Bronchial epithelial cell (primary cell): Measurements from ENCODE around the gene GALR2. TPM values are rescaled to one million over a fixed set of nuclear protein-coding genes. Genes with fewer than 3 reads are reported as not detected.
A peak's percentile ranks its signal among the peaks of the same experiment; 100 is the strongest.

ENCODE experiments used
- DNase-seq: peaks from one replicate; pipeline ENCODE4 v3.0.0-alpha.2; 2010; ENCODE audit warnings: low read depth
- FAIRE-seq: peaks from 2 replicates; lab custom pipeline; 2011; peaks lifted over from hg19 to GRCh38; lab: Jason Lieb, UNC
- H3K27me3 ChIP-seq: 2 replicates; pipeline ENCODE4 v1.5.1; 2011; ENCODE audit warnings: low read length; ENCODE audit not compliant: control insufficient read depth, insufficient read depth
- H3K36me3 ChIP-seq: 2 replicates; pipeline ENCODE4 v1.5.1; 2011; ENCODE audit warnings: low read length; ENCODE audit not compliant: control insufficient read depth, insufficient read depth
- H3K4me3 ChIP-seq: 2 replicates; pipeline ENCODE4 v1.5.1; 2011; ENCODE audit warnings: mild to moderate bottlenecking, low read depth, low read length, control low read depth
- CTCF ChIP-seq: IDR thresholded peaks from 2 replicates; pipeline ENCODE4 v1.5.1; 2011; ENCODE audit warnings: mild to moderate bottlenecking, moderate library complexity, low read length, control low read depth, inconsistent platforms; ENCODE audit not compliant: insufficient read depth, severe bottlenecking
- total RNA-seq: library from RNA; depleted of rRNA; stranded (reverse); fragments of >200 nt; gene quantifications from 2 replicates; pipeline ENCODE4 v1.2.1, GENCODE V29; 2014

GALR2 gene
- total RNA-seq, 1 donor from 2014 or later, result not detected

- FAIRE-seq, result no peak
Observed at GRCh38 chr17:76107509-76107908, 32.9 kb downstream of the GALR2 start.

DNA sequence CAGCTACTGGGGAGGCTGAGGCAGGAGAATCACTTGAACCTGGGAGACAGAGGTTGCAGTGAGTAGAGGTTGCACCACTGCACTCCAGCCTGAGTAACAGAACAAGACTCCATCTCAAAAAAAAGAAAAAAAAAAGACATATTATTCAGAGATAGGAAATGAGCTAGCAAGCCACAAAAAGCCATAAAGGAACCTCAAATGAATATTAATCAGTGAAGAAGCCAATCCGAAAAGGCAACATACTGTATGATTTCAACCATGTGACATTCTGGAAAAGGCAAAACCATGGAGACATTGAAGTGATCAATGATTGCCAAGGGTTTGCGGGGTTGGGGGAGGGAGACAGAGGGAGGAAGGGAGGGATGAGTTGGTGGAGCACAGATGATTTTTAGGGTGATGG lies 37.4 kb downstream of the GALR2 start:
- Histone ChIP-seq H3K4me3 (no peak overlapping the region), H3K36me3 (no peaks in the 10 kb centered on the region), H3K27me3 (no peaks in the 10 kb centered on the region)
- FAIRE-seq (no peak), DNase-seq (no peak)
- TF ChIP-seq CTCF, result no peak

More at GRCh38 chr17:76107509-76107908, 32.9 kb downstream of the GALR2 start:
- TF ChIP-seq CTCF, result no peak
- no peak overlapping the region for H3K4me3 ChIP-seq
- H3K36me3 ChIP-seq, result no peaks in the 10 kb centered on the region
- no peaks in the 10 kb centered on the region for H3K27me3 ChIP-seq
- DNase-seq, result peak; percentile 33

- no peak for FAIRE-seq
- TF ChIP-seq CTCF, result no peak
- Histone ChIP-seq H3K36me3 (no peaks in the 10 kb centered on the region), H3K27me3 (no peaks in the 10 kb centered on the region), H3K4me3 (no peak overlapping the region)
- no peak for DNase-seq
Observed at GRCh38 chr17:76115138-76115754, 40.7 kb downstream of the GALR2 start.

DNA sequence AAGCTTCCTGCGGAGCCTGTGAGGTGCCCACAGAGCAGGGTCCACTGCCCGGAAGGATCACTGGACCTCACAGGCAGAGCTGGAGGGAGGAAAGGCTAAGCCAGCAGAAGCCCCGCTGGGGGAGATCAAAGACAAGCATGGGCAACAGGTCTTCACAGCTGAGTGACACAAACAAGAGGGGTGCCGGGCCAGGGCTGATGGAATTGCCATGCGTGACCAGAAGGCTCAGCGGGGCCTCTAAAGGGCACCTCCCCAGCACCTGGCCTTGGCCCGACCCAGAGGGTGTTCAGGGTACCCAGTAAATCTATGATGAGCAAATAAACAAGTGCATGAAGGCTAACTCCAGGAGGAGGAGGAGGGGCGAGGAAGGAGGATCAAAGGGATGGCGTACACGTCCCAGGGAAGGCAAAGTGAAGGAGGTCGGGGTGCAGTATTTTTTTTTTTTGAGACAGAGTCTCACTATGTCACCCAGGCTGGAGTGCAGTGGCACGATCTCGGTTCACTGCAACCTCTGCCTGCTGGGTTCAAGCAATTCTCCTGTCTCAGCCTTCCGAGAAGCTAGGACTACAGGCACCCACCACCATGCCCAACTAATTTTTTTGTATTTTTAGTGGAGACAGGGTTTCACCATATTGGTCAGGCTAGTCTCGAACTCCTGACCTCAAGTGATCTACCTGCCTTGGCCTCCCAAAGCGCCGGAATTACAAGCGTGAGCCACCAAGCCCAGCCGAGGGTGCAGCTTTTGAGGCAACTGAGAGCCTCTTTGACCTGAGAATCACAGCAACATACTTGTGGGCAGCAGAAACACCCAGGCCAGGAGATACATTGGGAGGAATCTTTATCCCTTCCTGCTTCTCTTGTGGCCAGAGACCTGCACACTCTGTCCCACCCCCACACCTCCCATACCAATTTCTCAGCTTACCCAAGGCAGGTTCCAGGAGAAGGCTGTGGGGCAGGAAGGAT lies 45.1 kb downstream of the GALR2 start:
- TF ChIP-seq CTCF, result no peak
- DNase-seq (no peak), FAIRE-seq (no peak)
- H3K4me3 ChIP-seq, result no peak overlapping the region
- H3K36me3 ChIP-seq, result no peaks in the 10 kb centered on the region
- no peaks in the 10 kb centered on the region for H3K27me3 ChIP-seq

GRCh38 chr17:76120658-76121008 lies 46.1 kb downstream of the GALR2 start:
- no peaks in the 10 kb centered on the region for H3K27me3 ChIP-seq
- H3K36me3 ChIP-seq, result no peaks in the 10 kb centered on the region
- DNase-seq, result no peak
- no peak for TF ChIP-seq CTCF
- peak; percentile 76 for FAIRE-seq
- no peak overlapping the region for H3K4me3 ChIP-seq
